ENCODE measurements around the gene NEDD4L.

The NEDD4L gene

DNA sequence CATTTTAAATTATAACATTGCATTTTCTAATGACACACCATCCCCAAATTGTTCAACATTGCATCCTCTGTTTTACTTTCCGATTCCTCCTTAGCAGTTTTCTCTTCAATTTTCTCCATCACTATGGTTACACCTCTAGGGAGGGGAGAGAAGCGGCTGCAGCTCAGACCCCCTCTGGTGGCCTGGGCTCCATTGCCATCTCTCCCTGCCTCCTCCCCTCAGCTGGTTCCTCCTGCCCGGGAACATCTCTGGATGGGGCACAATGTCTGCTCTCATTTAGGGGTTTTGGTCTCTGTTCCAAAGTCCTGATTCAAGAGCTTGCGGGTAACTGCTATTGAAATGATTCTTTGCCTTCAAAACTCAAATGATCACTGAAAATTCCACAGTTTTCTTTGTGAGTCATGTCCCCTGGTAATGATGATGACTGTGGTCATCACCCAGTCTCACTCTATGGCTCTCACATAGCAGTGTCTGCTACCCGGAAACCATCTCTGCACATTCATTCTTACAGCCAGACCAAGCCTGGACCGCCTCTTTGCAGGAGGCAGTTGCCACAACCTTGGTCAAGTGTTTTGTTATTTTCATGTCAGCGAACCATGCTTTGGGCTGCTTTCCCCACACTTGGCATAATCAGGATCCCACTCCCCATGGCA lies 321.0 kb downstream of the NEDD4L start:
- no peak overlapping the region for H2BK12ac ChIP-seq (ENCODE audit: low read length)
- H3K27ac ChIP-seq (replicated peaks; ENCODE audit: low read length), result no peak overlapping the region
- no peak overlapping the region for H2BK15ac ChIP-seq (ENCODE audit: low read length)
- WGBS, 2 donors (ENCODE audit: extremely low coverage in 2 of 2, insufficient read length in 2 of 2, insufficient replicate concordance in 1 of 2), result no CpG with 5 or more reads among the region's 7 CpGs
- no peak overlapping the region for H3K9ac ChIP-seq (ENCODE audit: low read depth, low read length, poor library complexity)
- H3K4me2 ChIP-seq (ENCODE audit: insufficient read depth, low read length, poor library complexity, severe bottlenecking), result no peak overlapping the region
- no peaks in the 10 kb centered on the region for H3K79me1 ChIP-seq (ENCODE audit: low read depth, low read length)
- H4K91ac ChIP-seq (ENCODE audit: low read depth, low read length, poor library complexity), result no peak overlapping the region
- peaks cover 0 to 3% of the 10 kb centered on the region in 2 donors for H3K9me3 ChIP-seq (replicated peaks in 1 of 2; ENCODE audit: control insufficient read depth in 2 of 2, insufficient read depth in 1 of 2, low read depth in 1 of 2, low read length in 2 of 2)
- no peak overlapping the region for H3K23ac ChIP-seq (ENCODE audit: low read depth, low read length, poor library complexity)
- H3K4me1 ChIP-seq (ENCODE audit: control insufficient read depth in 2 of 2, insufficient read depth in 1 of 2, low read depth in 1 of 2, low read length in 2 of 2), result peaks cover 0 to 11% of the 10 kb centered on the region in 2 donors
- H3K4me3 ChIP-seq (ENCODE audit: low read length in 2 of 2), result peak overlapping the region in 1 of 2 donors; percentile 32
- H3K4ac ChIP-seq (ENCODE audit: low read length), result no peak overlapping the region
- no peak overlapping the region for H2BK5ac ChIP-seq (ENCODE audit: low read length)
- no peak overlapping the region for H2AK5ac ChIP-seq (ENCODE audit: low read depth, low read length)
- no peak for DNase-seq (ENCODE audit: low spot score)
- H3K27me3 ChIP-seq (ENCODE audit: control insufficient read depth in 3 of 3, insufficient read depth in 3 of 3, low read depth in 1 of 3, low read length in 3 of 3), result no peaks in the 10 kb centered on the region
- no peak overlapping the region for H3K18ac ChIP-seq (ENCODE audit: low read length)
- peaks cover 7 to 17% of the 10 kb centered on the region in 2 donors for H3K36me3 ChIP-seq (replicated peaks in 1 of 2; ENCODE audit: control insufficient read depth in 2 of 2, insufficient read depth in 2 of 2, low read length in 2 of 2)
- no peak overlapping the region for H2BK120ac ChIP-seq (ENCODE audit: low read depth, low read length)
- no peak overlapping the region for H4K8ac ChIP-seq (ENCODE audit: low read depth, low read length)
- no peak overlapping the region for H2AFZ ChIP-seq (ENCODE audit: low read length)
- H3K14ac ChIP-seq (ENCODE audit: low read length), result no peak overlapping the region

DNA sequence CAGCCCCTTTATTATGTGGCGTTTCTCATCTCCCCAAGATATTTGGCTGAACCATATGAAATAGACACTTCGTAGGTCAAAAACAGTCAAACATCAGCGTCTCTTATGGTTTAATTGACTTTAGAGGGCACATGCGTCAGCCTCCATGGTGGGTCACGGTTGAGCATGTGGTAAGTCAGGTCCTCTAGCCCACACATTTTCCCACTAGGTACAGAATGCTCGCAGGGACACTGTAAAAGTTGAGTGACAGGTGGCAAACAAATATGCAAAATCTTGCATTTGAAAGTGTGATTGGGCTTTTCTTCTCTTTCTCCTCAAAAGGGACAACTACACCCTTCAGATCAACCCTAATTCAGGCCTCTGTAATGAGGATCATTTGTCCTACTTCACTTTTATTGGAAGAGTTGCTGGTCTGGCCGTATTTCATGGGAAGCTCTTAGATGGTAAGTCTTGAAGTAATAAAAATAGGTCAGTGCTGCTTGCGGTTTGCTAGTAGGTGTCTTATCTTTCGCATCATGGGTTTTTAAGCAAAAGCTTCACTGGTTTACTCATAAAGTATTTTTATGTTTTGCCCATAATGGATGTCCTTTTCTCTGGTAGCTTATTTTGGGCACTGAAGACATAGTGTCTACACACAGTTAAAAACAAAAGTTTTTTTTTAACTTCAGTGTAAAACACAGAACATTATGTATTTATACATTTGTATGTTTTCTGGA lies 323.6 kb downstream of the NEDD4L start:
- Histone ChIP-seq H3K18ac (ENCODE audit: low read length) (no peak overlapping the region), H4K8ac (ENCODE audit: low read depth, low read length) (no peak overlapping the region), H2BK120ac (ENCODE audit: low read depth, low read length) (no peak overlapping the region), H3K27ac (replicated peaks; ENCODE audit: low read length) (no peak overlapping the region), H2AFZ (ENCODE audit: low read length) (no peak overlapping the region), H2BK12ac (ENCODE audit: low read length) (no peak overlapping the region), H2AK5ac (ENCODE audit: low read depth, low read length) (no peak overlapping the region), H2BK5ac (ENCODE audit: low read length) (no peak overlapping the region), H3K4me1 (ENCODE audit: control insufficient read depth in 2 of 2, insufficient read depth in 1 of 2, low read depth in 1 of 2, low read length in 2 of 2) (no peaks in the 10 kb centered on the region), H3K14ac (ENCODE audit: low read length) (no peak overlapping the region), H3K4me2 (ENCODE audit: insufficient read depth, low read length, poor library complexity, severe bottlenecking) (no peak overlapping the region), H3K23ac (ENCODE audit: low read depth, low read length, poor library complexity) (no peak overlapping the region), H3K9ac (ENCODE audit: low read depth, low read length, poor library complexity) (no peak overlapping the region), H3K36me3 (replicated peaks in 1 of 2; ENCODE audit: control insufficient read depth in 2 of 2, insufficient read depth in 2 of 2, low read length in 2 of 2) (peaks cover 14 to 23% of the 10 kb centered on the region in 2 donors), H3K4ac (ENCODE audit: low read length) (no peak overlapping the region), H3K9me3 (replicated peaks in 1 of 2; ENCODE audit: control insufficient read depth in 2 of 2, insufficient read depth in 1 of 2, low read depth in 1 of 2, low read length in 2 of 2) (peaks cover 3% of the 10 kb centered on the region in 2 donors), H2BK15ac (ENCODE audit: low read length) (no peak overlapping the region), H3K79me1 (ENCODE audit: low read depth, low read length) (no peaks in the 10 kb centered on the region), H3K27me3 (ENCODE audit: control insufficient read depth in 3 of 3, insufficient read depth in 3 of 3, low read depth in 1 of 3, low read length in 3 of 3) (no peaks in the 10 kb centered on the region), H3K4me3 (ENCODE audit: low read length in 2 of 2) (no peak overlapping the region), H4K91ac (ENCODE audit: low read depth, low read length, poor library complexity) (no peak overlapping the region)
- DNase-seq (ENCODE audit: low spot score), result no peak
- WGBS, 2 donors (ENCODE audit: extremely low coverage in 2 of 2, insufficient read length in 2 of 2, insufficient replicate concordance in 1 of 2), result no CpG with 5 or more reads among the region's 9 CpGs

DNA sequence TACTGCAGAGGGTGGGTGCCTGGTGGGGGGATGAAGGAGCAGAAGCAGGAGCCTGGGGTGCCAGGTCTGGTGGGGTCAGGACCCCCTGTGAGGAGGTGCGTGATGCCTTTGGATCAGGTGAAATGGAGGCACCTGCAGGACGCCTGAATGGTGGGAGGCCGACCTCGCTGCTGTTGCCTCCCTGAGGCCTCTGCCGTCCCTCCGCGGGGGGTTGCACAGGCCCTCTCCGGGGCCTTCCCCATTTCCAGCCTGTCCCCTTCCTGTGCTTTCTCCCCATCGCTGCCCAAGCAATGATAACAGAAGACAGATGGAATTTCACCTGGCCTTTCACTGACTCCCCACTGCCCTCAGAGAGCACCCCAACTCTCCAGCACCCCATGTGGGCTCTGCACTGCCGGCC lies 325.6 kb downstream of the NEDD4L start:
- Histone ChIP-seq H3K4me2 (ENCODE audit: insufficient read depth, low read length, poor library complexity, severe bottlenecking) (no peak overlapping the region), H2BK12ac (ENCODE audit: low read length) (no peak overlapping the region), H3K23ac (ENCODE audit: low read depth, low read length, poor library complexity) (no peak overlapping the region), H2BK15ac (ENCODE audit: low read length) (no peak overlapping the region), H3K18ac (ENCODE audit: low read length) (no peak overlapping the region), H3K79me1 (ENCODE audit: low read depth, low read length) (no peaks in the 10 kb centered on the region), H2AK5ac (ENCODE audit: low read depth, low read length) (no peak overlapping the region), H3K4me1 (ENCODE audit: control insufficient read depth in 2 of 2, insufficient read depth in 1 of 2, low read depth in 1 of 2, low read length in 2 of 2) (peaks cover 6 to 10% of the 10 kb centered on the region in 2 donors), H3K36me3 (replicated peaks in 1 of 2; ENCODE audit: control insufficient read depth in 2 of 2, insufficient read depth in 2 of 2, low read length in 2 of 2) (peaks cover 14 to 23% of the 10 kb centered on the region in 2 donors), H3K4me3 (ENCODE audit: low read length in 2 of 2) (no peak overlapping the region), H3K27ac (replicated peaks; ENCODE audit: low read length) (no peak overlapping the region), H3K14ac (ENCODE audit: low read length) (no peak overlapping the region), H3K9ac (ENCODE audit: low read depth, low read length, poor library complexity) (no peak overlapping the region), H4K91ac (ENCODE audit: low read depth, low read length, poor library complexity) (no peak overlapping the region), H2BK5ac (ENCODE audit: low read length) (no peak overlapping the region), H2BK120ac (ENCODE audit: low read depth, low read length) (no peak overlapping the region), H2AFZ (ENCODE audit: low read length) (no peak overlapping the region), H3K9me3 (replicated peaks in 1 of 2; ENCODE audit: control insufficient read depth in 2 of 2, insufficient read depth in 1 of 2, low read depth in 1 of 2, low read length in 2 of 2) (peaks cover 3% of the 10 kb centered on the region in 2 donors), H4K8ac (ENCODE audit: low read depth, low read length) (no peak overlapping the region), H3K4ac (ENCODE audit: low read length) (no peak overlapping the region), H3K27me3 (ENCODE audit: control insufficient read depth in 3 of 3, insufficient read depth in 3 of 3, low read depth in 1 of 3, low read length in 3 of 3) (no peaks in the 10 kb centered on the region)
- WGBS, 2 donors (ENCODE audit: extremely low coverage in 2 of 2, insufficient read length in 2 of 2, insufficient replicate concordance in 1 of 2), result no CpG with 5 or more reads among the region's 10 CpGs
- DNase-seq (ENCODE audit: low spot score), result no peak

DNA sequence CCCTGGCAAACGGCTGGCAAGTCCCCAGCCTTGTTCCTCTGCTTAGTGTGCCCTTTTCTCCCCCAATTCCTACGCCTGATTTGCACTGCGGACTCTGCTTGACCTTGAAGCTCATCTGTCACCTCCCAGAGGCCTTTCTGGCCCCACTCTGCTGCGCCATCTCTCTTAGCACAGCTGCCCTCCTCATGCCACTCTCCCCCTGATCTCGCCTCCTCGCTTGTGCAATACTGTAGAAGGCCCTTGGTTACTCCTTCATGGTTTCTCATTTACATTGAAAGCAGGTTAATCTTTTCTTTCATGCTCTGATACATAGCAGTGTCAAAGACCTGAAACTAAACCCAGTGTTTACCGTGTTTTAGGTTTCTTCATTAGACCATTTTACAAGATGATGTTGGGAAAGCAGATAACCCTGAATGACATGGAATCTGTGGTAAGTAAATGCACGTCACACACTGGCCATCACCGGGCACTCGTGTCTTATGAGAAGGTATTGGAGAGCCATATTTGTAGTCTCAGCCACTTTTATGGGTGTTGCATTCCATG lies 326.1 kb downstream of the NEDD4L start:
- no peak overlapping the region for H3K27ac ChIP-seq (replicated peaks; ENCODE audit: low read length)
- peaks cover 17 to 23% of the 10 kb centered on the region in 2 donors for H3K36me3 ChIP-seq (replicated peaks in 1 of 2; ENCODE audit: control insufficient read depth in 2 of 2, insufficient read depth in 2 of 2, low read length in 2 of 2)
- no peak overlapping the region for H2AK5ac ChIP-seq (ENCODE audit: low read depth, low read length)
- no CpG with 5 or more reads among the region's 10 CpGs for WGBS, 2 donors (ENCODE audit: extremely low coverage in 2 of 2, insufficient read length in 2 of 2, insufficient replicate concordance in 1 of 2)
- H3K27me3 ChIP-seq (ENCODE audit: control insufficient read depth in 3 of 3, insufficient read depth in 3 of 3, low read depth in 1 of 3, low read length in 3 of 3), result no peaks in the 10 kb centered on the region
- no peak overlapping the region for H2BK15ac ChIP-seq (ENCODE audit: low read length)
- no peak overlapping the region for H4K8ac ChIP-seq (ENCODE audit: low read depth, low read length)
- no peak overlapping the region for H2BK5ac ChIP-seq (ENCODE audit: low read length)
- H3K9me3 ChIP-seq (replicated peaks in 1 of 2; ENCODE audit: control insufficient read depth in 2 of 2, insufficient read depth in 1 of 2, low read depth in 1 of 2, low read length in 2 of 2), result peaks cover under 1 to 3% of the 10 kb centered on the region in 2 donors
- H4K91ac ChIP-seq (ENCODE audit: low read depth, low read length, poor library complexity), result no peak overlapping the region
- H3K14ac ChIP-seq (ENCODE audit: low read length), result no peak overlapping the region
- H2BK120ac ChIP-seq (ENCODE audit: low read depth, low read length), result no peak overlapping the region
- DNase-seq (ENCODE audit: low spot score), result no peak
- H3K4me2 ChIP-seq (ENCODE audit: insufficient read depth, low read length, poor library complexity, severe bottlenecking), result no peak overlapping the region
- H3K9ac ChIP-seq (ENCODE audit: low read depth, low read length, poor library complexity), result no peak overlapping the region
- no peak overlapping the region for H3K4me3 ChIP-seq (ENCODE audit: low read length in 2 of 2)
- H3K18ac ChIP-seq (ENCODE audit: low read length), result no peak overlapping the region
- no peak overlapping the region for H3K23ac ChIP-seq (ENCODE audit: low read depth, low read length, poor library complexity)
- peaks cover 6 to 11% of the 10 kb centered on the region in 2 donors for H3K4me1 ChIP-seq (ENCODE audit: control insufficient read depth in 2 of 2, insufficient read depth in 1 of 2, low read depth in 1 of 2, low read length in 2 of 2)
- no peaks in the 10 kb centered on the region for H3K79me1 ChIP-seq (ENCODE audit: low read depth, low read length)
- H3K4ac ChIP-seq (ENCODE audit: low read length), result no peak overlapping the region
- H2BK12ac ChIP-seq (ENCODE audit: low read length), result no peak overlapping the region
- no peak overlapping the region for H2AFZ ChIP-seq (ENCODE audit: low read length)

Data from neuronal stem cell (in vitro differentiated cells).